Activated gamma-delta T cell treated with Interleukin-2 at 50 U/mL for 16 hours (primary cell): ENCODE data around the gene CROCC.

Experiments
- DNase-seq: peaks from one replicate; pipeline ENCODE4 v3.0.0-alpha.2; 2020

CROCC gene

GRCh38 chr1:17017435-17017834, 95.7 kb downstream of the CROCC start:
- no peak for DNase-seq

- no peak for DNase-seq
Observed at GRCh38 chr1:17018849-17019248, 97.1 kb downstream of the CROCC start.

- DNase-seq, result no peak
Observed at GRCh38 chr1:17020502-17020901, 98.8 kb downstream of the CROCC start.

GRCh38 chr1:17021896-17022295, 100.2 kb downstream of the CROCC start:
- no peak for DNase-seq
